MM.1S (cell line): Measurements from ENCODE around the gene SCP2.

Experiments
- DNase-seq: peaks from one replicate; pipeline ENCODE4 v3.0.0-alpha.2; 2015
- H2AFZ ChIP-seq: fragments of 300-600 bp; sonication (generic); 2 replicates; pipeline ENCODE4 v1.6.0; 2016; ENCODE audit warnings: antibody characterized with exemption, low read length
- H3F3A ChIP-seq: fragments of 300-600 bp; sonication (generic); 2 replicates; pipeline ENCODE4 v1.6.1; 2016; ENCODE audit warnings: mild to moderate bottlenecking, antibody characterized with exemption, low read length, moderate library complexity, mixed read lengths; ENCODE audit not compliant: insufficient read depth
- H3K27ac ChIP-seq: fragments of 300-600 bp; sonication (generic); 2 replicates; pipeline ENCODE4 v1.5.1; 2016; ENCODE audit warnings: mild to moderate bottlenecking, low read length
- H3K27me3 ChIP-seq: fragments of 300-600 bp; sonication (generic); replicated peaks from 2 replicates; pipeline ENCODE4 v1.6.0; 2016; ENCODE audit warnings: low read length; ENCODE audit not compliant: insufficient read depth
- H3K36me3 ChIP-seq: fragments of 300-600 bp; sonication (generic); replicated peaks from 2 replicates; pipeline ENCODE4 v1.6.1; 2016; ENCODE audit warnings: mild to moderate bottlenecking, low read length, mixed read lengths; ENCODE audit not compliant: insufficient read depth
- H3K4me1 ChIP-seq: fragments of 300-600 bp; sonication (generic); 2 replicates; pipeline ENCODE4 v1.6.1; 2016; ENCODE audit warnings: low read length, mixed read lengths
- H3K4me2 ChIP-seq: fragments of 300-600 bp; sonication (generic); 2 replicates; pipeline ENCODE4 v1.6.0; 2016; ENCODE audit warnings: low read depth, low read length
- H3K4me3 ChIP-seq: fragments of 300-600 bp; sonication (generic); 2 replicates; pipeline ENCODE4 v1.5.1; 2016; ENCODE audit warnings: low read length, mixed read lengths
- H3K79me2 ChIP-seq: fragments of 300-600 bp; sonication (generic); 2 replicates; pipeline ENCODE4 v1.6.1; 2016; ENCODE audit warnings: mixed run types, low read length, mixed read lengths
- H3K9ac ChIP-seq: fragments of 300-600 bp; sonication (generic); 2 replicates; pipeline ENCODE4 v1.6.1; 2016; ENCODE audit warnings: low read length, mixed read lengths
- H3K9me2 ChIP-seq: fragments of 300-600 bp; sonication (generic); replicated peaks from 2 replicates; pipeline ENCODE4 v1.6.1; 2016; ENCODE audit warnings: mild to moderate bottlenecking, low read length, mixed read lengths; ENCODE audit not compliant: insufficient read depth
- H3K9me3 ChIP-seq: fragments of 300-600 bp; sonication (generic); replicated peaks from 2 replicates; pipeline ENCODE4 v1.6.1; 2016; ENCODE audit warnings: mild to moderate bottlenecking, low read length, mixed read lengths; ENCODE audit not compliant: insufficient read depth
- H4K20me1 ChIP-seq: fragments of 300-600 bp; sonication (generic); 2 replicates; pipeline ENCODE4 v1.6.1; 2016; ENCODE audit warnings: mild to moderate bottlenecking, low read length, moderate library complexity, mixed read lengths; ENCODE audit not compliant: insufficient read depth
- EZH2 ChIP-seq: fragments of 300-600 bp; sonication (generic); optimal IDR thresholded peaks from 2 replicates; pipeline ENCODE3; 2017; ENCODE audit warnings: low read depth, mild to moderate bottlenecking, antibody characterized with exemption, low read length, mixed read lengths
- EZH2phosphoT487 ChIP-seq: fragments of 300-600 bp; sonication (generic); IDR thresholded peaks from 2 replicates; pipeline ENCODE4 v1.6.1; 2018; ENCODE audit warnings: antibody characterized with exemption, low read length
- TF ChIP-seq, protein P1 (sequence below): fragments of 300-600 bp; sonication (generic); IDR thresholded peaks from 2 replicates; pipeline ENCODE4 v1.5.1; 2016; ENCODE audit warnings: antibody characterized with exemption, low read length, mixed read lengths

The SCP2 gene

DNA sequence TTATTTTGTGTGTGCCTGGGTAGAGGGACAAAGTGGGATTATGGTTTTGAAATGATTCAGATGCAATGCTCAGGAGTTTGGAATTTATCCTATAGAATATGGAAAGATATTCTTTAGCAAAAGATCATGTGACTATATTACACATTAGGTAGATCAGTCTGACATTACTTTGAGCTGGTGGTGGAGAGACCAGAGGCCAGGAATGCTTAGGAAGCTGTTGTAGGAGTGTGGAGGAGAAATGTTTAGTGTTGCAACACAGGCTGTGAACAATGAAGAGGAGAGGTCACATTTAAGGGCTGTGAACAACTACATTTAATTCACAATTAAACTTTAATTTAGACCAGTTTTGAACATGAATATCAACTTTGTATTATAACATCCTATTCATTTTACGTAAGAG lies 89.6 kb downstream of the SCP2 start:
- Histone ChIP-seq H2AFZ (no peak overlapping the region), H3K79me2 (peaks cover 36% of the 10 kb centered on the region), H3K4me3 (no peak overlapping the region), H3K27ac (no peak overlapping the region), H3K4me2 (no peak overlapping the region), H3K4me1 (no peaks in the 10 kb centered on the region), H3F3A (no peaks in the 10 kb centered on the region), H3K36me3 (no peaks in the 10 kb centered on the region), H4K20me1 (no peaks in the 10 kb centered on the region), H3K9me3 (no peaks in the 10 kb centered on the region), H3K9ac (no peak overlapping the region), H3K27me3 (no peaks in the 10 kb centered on the region), H3K9me2 (no peaks in the 10 kb centered on the region)
- DNase-seq, result no peak
- TF ChIP-seq EZH2phosphoT487, result no peak
- TF ChIP-seq, protein P1, sequence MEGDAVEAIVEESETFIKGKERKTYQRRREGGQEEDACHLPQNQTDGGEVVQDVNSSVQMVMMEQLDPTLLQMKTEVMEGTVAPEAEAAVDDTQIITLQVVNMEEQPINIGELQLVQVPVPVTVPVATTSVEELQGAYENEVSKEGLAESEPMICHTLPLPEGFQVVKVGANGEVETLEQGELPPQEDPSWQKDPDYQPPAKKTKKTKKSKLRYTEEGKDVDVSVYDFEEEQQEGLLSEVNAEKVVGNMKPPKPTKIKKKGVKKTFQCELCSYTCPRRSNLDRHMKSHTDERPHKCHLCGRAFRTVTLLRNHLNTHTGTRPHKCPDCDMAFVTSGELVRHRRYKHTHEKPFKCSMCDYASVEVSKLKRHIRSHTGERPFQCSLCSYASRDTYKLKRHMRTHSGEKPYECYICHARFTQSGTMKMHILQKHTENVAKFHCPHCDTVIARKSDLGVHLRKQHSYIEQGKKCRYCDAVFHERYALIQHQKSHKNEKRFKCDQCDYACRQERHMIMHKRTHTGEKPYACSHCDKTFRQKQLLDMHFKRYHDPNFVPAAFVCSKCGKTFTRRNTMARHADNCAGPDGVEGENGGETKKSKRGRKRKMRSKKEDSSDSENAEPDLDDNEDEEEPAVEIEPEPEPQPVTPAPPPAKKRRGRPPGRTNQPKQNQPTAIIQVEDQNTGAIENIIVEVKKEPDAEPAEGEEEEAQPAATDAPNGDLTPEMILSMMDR, result no peak
- TF ChIP-seq EZH2, result no peak

DNA sequence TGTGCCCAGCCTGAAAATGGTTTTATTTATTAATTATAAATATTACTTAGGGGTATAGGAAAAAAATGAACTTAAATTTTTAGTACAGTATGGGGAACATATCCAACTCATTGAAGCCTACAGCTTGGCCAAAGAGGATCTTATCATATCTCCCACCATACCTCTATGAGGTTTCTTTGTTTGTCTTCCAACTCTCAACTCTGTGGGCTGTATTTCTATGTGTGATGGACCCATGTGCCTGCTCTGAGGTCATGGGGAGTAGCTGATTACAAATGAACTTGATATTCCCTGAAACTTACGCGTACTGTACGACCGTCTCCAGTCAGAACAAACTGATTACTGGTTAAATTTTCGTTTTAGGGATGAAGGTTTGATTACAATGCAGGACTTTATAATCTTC lies 93.5 kb downstream of the SCP2 start:
- Histone ChIP-seq H2AFZ (no peak overlapping the region), H3K4me1 (no peaks in the 10 kb centered on the region), H3K79me2 (peaks cover 52% of the 10 kb centered on the region), H3K9ac (no peak overlapping the region), H3K9me3 (no peaks in the 10 kb centered on the region), H3K9me2 (no peaks in the 10 kb centered on the region), H3K27ac (no peak overlapping the region), H3K4me3 (no peak overlapping the region), H3F3A (no peaks in the 10 kb centered on the region), H3K4me2 (no peak overlapping the region), H3K27me3 (no peaks in the 10 kb centered on the region), H4K20me1 (no peaks in the 10 kb centered on the region), H3K36me3 (no peaks in the 10 kb centered on the region)
- no peak for DNase-seq
- TF ChIP-seq, protein P1, result no peak

DNA sequence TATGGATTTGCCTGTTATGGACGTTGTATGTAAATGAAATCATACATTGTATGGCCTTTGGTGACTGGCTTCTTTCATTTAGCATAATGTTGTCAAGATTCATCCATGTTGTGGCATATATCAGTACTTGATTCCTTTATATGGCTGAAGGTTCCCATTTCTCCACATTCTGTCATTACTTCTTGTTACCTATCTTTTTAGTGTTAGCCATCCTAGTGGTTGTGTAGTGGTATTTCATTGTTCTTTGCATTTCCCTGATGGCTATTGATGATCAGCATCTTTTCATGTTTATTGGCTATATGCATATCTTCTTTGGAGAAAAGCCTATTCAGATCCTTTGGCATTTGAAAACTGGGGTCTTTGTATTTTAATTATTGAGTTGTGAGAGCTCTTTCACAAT lies 95.1 kb downstream of the SCP2 start:
- H2AFZ ChIP-seq, result no peak overlapping the region
- H3K36me3 ChIP-seq, result no peaks in the 10 kb centered on the region
- H4K20me1 ChIP-seq, result no peaks in the 10 kb centered on the region
- no peaks in the 10 kb centered on the region for H3F3A ChIP-seq
- H3K4me2 ChIP-seq, result no peak overlapping the region
- H3K9ac ChIP-seq, result no peak overlapping the region
- no peaks in the 10 kb centered on the region for H3K9me3 ChIP-seq
- H3K27ac ChIP-seq, result no peak overlapping the region
- no peaks in the 10 kb centered on the region for H3K4me1 ChIP-seq
- TF ChIP-seq EZH2 (no peak), EZH2phosphoT487 (no peak)
- TF ChIP-seq, protein P1, result no peak
- H3K27me3 ChIP-seq, result no peaks in the 10 kb centered on the region
- no peaks in the 10 kb centered on the region for H3K9me2 ChIP-seq
- no peak for DNase-seq
- no peak overlapping the region for H3K4me3 ChIP-seq
- H3K79me2 ChIP-seq, result peaks cover 41% of the 10 kb centered on the region

DNA sequence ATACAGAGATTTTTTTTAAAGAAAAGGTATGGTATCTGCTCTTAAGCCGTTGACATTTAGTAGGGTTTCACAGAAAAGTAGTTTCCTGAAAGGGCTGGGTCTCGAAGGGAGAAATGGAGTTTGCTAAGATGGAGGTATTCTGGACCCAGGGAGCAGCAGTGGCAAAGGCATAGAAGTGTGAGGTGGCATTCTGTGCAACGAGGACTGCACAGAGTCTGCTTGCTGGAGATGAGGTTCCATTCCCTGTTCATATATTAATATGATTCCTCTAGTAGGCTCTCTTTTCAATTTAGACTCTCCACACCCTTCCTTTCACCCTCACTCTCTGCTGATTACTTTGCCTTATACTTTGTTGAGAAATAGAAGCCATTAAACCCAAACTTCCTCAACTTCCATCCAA lies 96.5 kb downstream of the SCP2 start:
- no peak overlapping the region for H3K27ac ChIP-seq
- no peaks in the 10 kb centered on the region for H3F3A ChIP-seq
- no peaks in the 10 kb centered on the region for H3K9me3 ChIP-seq
- 0 out of 2 replicates have a peak, but pooled peaks cover 5% of the 10 kb centered on the region for H3K4me1 ChIP-seq
- H3K4me3 ChIP-seq, result no peak overlapping the region
- peaks cover 38% of the 10 kb centered on the region for H3K79me2 ChIP-seq
- H3K36me3 ChIP-seq, result no peaks in the 10 kb centered on the region
- H4K20me1 ChIP-seq, result no peaks in the 10 kb centered on the region
- no peak overlapping the region for H3K9ac ChIP-seq
- no peaks in the 10 kb centered on the region for H3K9me2 ChIP-seq
- DNase-seq, result no peak
- no peak overlapping the region for H2AFZ ChIP-seq
- H3K27me3 ChIP-seq, result no peaks in the 10 kb centered on the region
- H3K4me2 ChIP-seq, result no peak overlapping the region
- TF ChIP-seq EZH2 (no peak), EZH2phosphoT487 (no peak)
- TF ChIP-seq, protein P1, result no peak
